Psoas muscle (tissue), 8 donors: ENCODE results near the gene ESR1. TPM values are rescaled to one million over a fixed set of nuclear protein-coding genes. Genes with fewer than 3 reads are reported as not detected.
"Not testable (repeated sequence)": the region's sequence is repeated elsewhere in the genome, so short reads cannot be mapped to it uniquely, and the experiment has no call there.

Experiments
- ATAC-seq, 4 donors: fragments of 200-7000 bp; cut with Tn5 transposase; one replicate each; pipeline ENCODE4 v1.9.1; 2020; ENCODE audit warnings: moderate library complexity in 3 of 4, mild to moderate bottlenecking in 2 of 4
- DNase-seq, 2 donors: peaks; one replicate each; pipeline ENCODE4 v3.0.0-alpha.2; 2020
- H3K27ac ChIP-seq: fragments of 200-600 bp; one replicate; pipeline ENCODE4 v1.8.0; 2022
- H3K27me3 ChIP-seq, 3 donors: fragments of 200-600 bp in 1 of 3; one replicate each; pipeline versions ENCODE4 v1.6.1 to v1.8.0; 2013 to 2022; ENCODE audit warnings: low read length in 2 of 3, mild to moderate bottlenecking in 2 of 3, moderate library complexity in 1 of 3; ENCODE audit not compliant: insufficient read depth in 3 of 3
- H3K36me3 ChIP-seq, 2 donors: fragments of 200-600 bp in 1 of 2; one replicate each; pipeline versions ENCODE4 v1.6.1 to v1.8.0; 2013 to 2022; ENCODE audit warnings: low read depth in 1 of 2, mild to moderate bottlenecking in 1 of 2, moderate library complexity in 1 of 2; ENCODE audit not compliant: insufficient read depth in 1 of 2
- H3K4me1 ChIP-seq: fragments of 200-600 bp; one replicate; pipeline ENCODE4 v1.8.0; 2022
- H3K4me3 ChIP-seq: fragments of 200-600 bp; one replicate; pipeline ENCODE4 v1.8.0; 2022; ENCODE audit warnings: mild to moderate bottlenecking
- H3K9me3 ChIP-seq: fragments of 200-600 bp; one replicate; pipeline ENCODE4 v1.8.0; 2022
- CTCF ChIP-seq: fragments of 200-600 bp; IDR thresholded peaks from one replicate; pipeline ENCODE4 v1.8.0; 2022; ENCODE audit warnings: antibody characterized with exemption
- WGBS, 3 donors: extraction: QIAGEN DNeasy Blood & Tissue Kit; methylation state at CpG; one replicate each; pipeline versions ENCODE4 v1.1.6 to v1.1.7; 2013; 5-methylcytosine and 5-hydroxymethylcytosine counted together
- intact Hi-C, 2 donors: fragments of 100-400 bp; cut with DNase I; formaldehyde crosslinking; loops; one replicate each; pipeline versions ENCODE4 v1.11.0 to v1.14.2; 2022
- polyA plus RNA-seq, 3 donors: library from polyadenylated mRNA; stranded (reverse); fragments of 200-250 nt; gene quantifications; one replicate each; pipeline ENCODE4 v1.2.3, GENCODE V29; 2013
- total RNA-seq, 4 donors: library from RNA; stranded (reverse); fragmentation: NEBNext Ultra II Directional in 2 of 4; extraction: Animal tissue kit (Norgen Biotek cat#: 25700) in 2 of 4; gene quantifications; one replicate each; pipeline versions ENCODE4 v1.2.1 to v1.2.4, GENCODE V29; 2021 to 2023
- donor health status: healthy with polysubstance abuse.
- donor health status: DM: no; HTN: no; CAD: no; lungs with moderate emphysema.
- donor health status: Bipolar disorder and iron deficiency.
- donor health status: healthy.
- donor health status: DM: yes; HTN: yes; CAD: no.
- donor health status: DM: no; HTN: no; CAD: no.
- donor health status: DM: no; HTN: no; CAD: no.
- donor health status: DM: yes; HTN: yes; CAD: no.

Gene ESR1
- total and polyA plus RNA-seq, 7 donors: 0.42 to 4.4 (median 1.5) TPM

- Histone ChIP-seq H3K4me1 (no peaks in the 10 kb centered on the region), H3K4me3 (no peak overlapping the region), H3K27me3 (no peaks in the 10 kb centered on the region), H3K27ac (no peak overlapping the region), H3K9me3 (no peaks in the 10 kb centered on the region), H3K36me3 (peaks cover 12 to 98% of the 10 kb centered on the region in 2 donors)
- intact Hi-C loops: no loop called here
- 87 to 88% (median 88%) methylated on average over 8 of the region's 8 CpGs for WGBS, 3 donors
- ATAC-seq (no peak), DNase-seq (no peak)
- no peak for TF ChIP-seq CTCF
Observed at GRCh38 chr6:152136449-152136825, 329.0 kb downstream of the ESR1 start.

- H3K27ac ChIP-seq, ATAC-seq, DNase-seq, H3K9me3 ChIP-seq, H3K27me3 ChIP-seq, intact Hi-C loops, H3K4me1 ChIP-seq, H3K4me3 ChIP-seq: not testable (repeated sequence)
- H3K36me3 ChIP-seq: peaks cover 5 to 97% of the 10 kb centered on the region in 2 donors
- 80 to 95% (median 83%) methylated on average over 6 of the region's 6 CpGs for WGBS, 3 donors
Observed at GRCh38 chr6:152138344-152138743, 330.9 kb downstream of the ESR1 start.

- no peak for TF ChIP-seq CTCF
- H3K36me3 ChIP-seq: peaks cover 7 to 87% of the 10 kb centered on the region in 2 donors
- 43 to 59% (median 58%) methylated on average over 5 of the region's 5 CpGs for WGBS, 3 donors
- ATAC-seq: no peak
- peaks cover 7% of the 10 kb centered on the region for H3K4me1 ChIP-seq
- H3K27me3 ChIP-seq: no peaks in the 10 kb centered on the region
- no peaks in the 10 kb centered on the region for H3K9me3 ChIP-seq
- no peak overlapping the region for H3K27ac ChIP-seq
- no peak overlapping the region for H3K4me3 ChIP-seq
- no peak for DNase-seq
- intact Hi-C loops: no loop called here
Observed at GRCh38 chr6:152142105-152142504, 334.6 kb downstream of the ESR1 start.

GRCh38 chr6:152143359-152143758, 335.9 kb downstream of the ESR1 start:
- Histone ChIP-seq H3K27ac (peak overlapping the region; percentile 31), H3K4me1 (peaks cover 7% of the 10 kb centered on the region), H3K9me3 (no peaks in the 10 kb centered on the region), H3K36me3 (peaks cover 7 to 89% of the 10 kb centered on the region in 2 donors), H3K4me3 (no peak overlapping the region), H3K27me3 (no peaks in the 10 kb centered on the region)
- DNase-seq (no peak), ATAC-seq (peak in 1 of 4 donors; percentile 35)
- intact Hi-C loops: no loop called here
- WGBS, 3 donors: 78 to 85% (median 78%) methylated on average over 11 of the region's 11 CpGs
- TF ChIP-seq CTCF: no peak

GRCh38 chr6:152146385-152146784, 338.9 kb downstream of the ESR1 start:
- Histone ChIP-seq H3K9me3 (no peaks in the 10 kb centered on the region), H3K27me3 (no peaks in the 10 kb centered on the region), H3K4me3 (no peak overlapping the region), H3K36me3 (peaks cover 5 to 90% of the 10 kb centered on the region in 2 donors), H3K4me1 (peaks cover 7% of the 10 kb centered on the region), H3K27ac (peak overlapping the region; percentile 64)
- WGBS, 3 donors: 57 to 62% (median 59%) methylated on average over 1 of the region's 1 CpG
- intact Hi-C loops: no loop called here
- ATAC-seq (peak; percentile 69 to 90 (median 78)), DNase-seq (no peak)
- TF ChIP-seq CTCF: no peak
